Omental fat pad (tissue), 4 donors: ENCODE measurements around the gene CNOT11. TPM values are rescaled to one million over a fixed set of nuclear protein-coding genes. Genes with fewer than 3 reads are reported as not detected.
"Not testable (repeated sequence)": the region's sequence is repeated elsewhere in the genome, so short reads cannot be mapped to it uniquely, and the experiment has no call there.

ENCODE experiments used
- ATAC-seq: fragments of 150-250 bp; one replicate; pipeline ENCODE4 v1.9.1; 2016; ENCODE audit warnings: mild to moderate bottlenecking, moderate library complexity; ENCODE audit not compliant: low FRiP score
- DNase-seq: peaks from one replicate; pipeline ENCODE4 v3.0.0-alpha.2; 2019; ENCODE audit warnings: low spot score
- CTCF ChIP-seq, 3 donors: fragments of 450-650 bp; IDR thresholded peaks; one replicate each; pipeline ENCODE4 v1.5.1; 2016 to 2017; ENCODE audit warnings: antibody characterized with exemption in 3 of 3, mild to moderate bottlenecking in 3 of 3, moderate library complexity in 2 of 3
- total RNA-seq, 4 donors: library from RNA; depleted of rRNA; stranded (reverse); fragments of >200 nt; gene quantifications; one replicate each; pipeline ENCODE4 v1.1.0, GENCODE V29; 2016

Gene CNOT11
- 10 to 100 TPM; 18.4 to 28.5 (median 22.8) TPM for total RNA-seq

- DNase-seq (peak; percentile 100), ATAC-seq (peak; percentile 92)
- TF ChIP-seq CTCF (IDR thresholded peaks at IDR 0.05), result no peak
These were observed at the start of gene CNOT11 for GRCh38 chr2:101252408-101253012. Gene CNOT11 (plus strand): TSS chr2:101252886. CDS start chr2:101252965, 79 bp downstream.

GRCh38 chr2:101204400-101205115 lies 48.1 kb upstream of the CNOT11 start:
- no peak for TF ChIP-seq CTCF (IDR thresholded peaks at IDR 0.05)
- ATAC-seq, result no peak
- no peak for DNase-seq

- DNase-seq (no peak), ATAC-seq (peak; percentile 70)
- TF ChIP-seq CTCF (IDR thresholded peaks at IDR 0.05), result peak in 1 of 3 donors; percentile 9
These were observed 46.9 kb upstream of the CNOT11 start for GRCh38 chr2:101205521-101206479.

- no peak for TF ChIP-seq CTCF (IDR thresholded peaks at IDR 0.05)
- ATAC-seq (no peak), DNase-seq (no peak)
These were observed 43.9 kb upstream of the CNOT11 start for GRCh38 chr2:101208830-101209229.

- DNase-seq (no peak), ATAC-seq (no peak)
- no peak for TF ChIP-seq CTCF (IDR thresholded peaks at IDR 0.05)
These were observed 33.4 kb upstream of the CNOT11 start for GRCh38 chr2:101219246-101219645.

- DNase-seq, ATAC-seq: not testable (repeated sequence)
These were observed 32.6 kb upstream of the CNOT11 start for GRCh38 chr2:101220091-101220490.

- TF ChIP-seq CTCF (IDR thresholded peaks at IDR 0.05), result no peak
- ATAC-seq, result no peak
- no peak for DNase-seq
These were observed 28.9 kb upstream of the CNOT11 start for GRCh38 chr2:101223814-101224231.
